ENCODE results near the gene TSSK2.

GRCh38 chr22:19097518-19097917 lies 33.6 kb upstream of the TSSK2 start:
- TF ChIP-seq, protein P1, sequence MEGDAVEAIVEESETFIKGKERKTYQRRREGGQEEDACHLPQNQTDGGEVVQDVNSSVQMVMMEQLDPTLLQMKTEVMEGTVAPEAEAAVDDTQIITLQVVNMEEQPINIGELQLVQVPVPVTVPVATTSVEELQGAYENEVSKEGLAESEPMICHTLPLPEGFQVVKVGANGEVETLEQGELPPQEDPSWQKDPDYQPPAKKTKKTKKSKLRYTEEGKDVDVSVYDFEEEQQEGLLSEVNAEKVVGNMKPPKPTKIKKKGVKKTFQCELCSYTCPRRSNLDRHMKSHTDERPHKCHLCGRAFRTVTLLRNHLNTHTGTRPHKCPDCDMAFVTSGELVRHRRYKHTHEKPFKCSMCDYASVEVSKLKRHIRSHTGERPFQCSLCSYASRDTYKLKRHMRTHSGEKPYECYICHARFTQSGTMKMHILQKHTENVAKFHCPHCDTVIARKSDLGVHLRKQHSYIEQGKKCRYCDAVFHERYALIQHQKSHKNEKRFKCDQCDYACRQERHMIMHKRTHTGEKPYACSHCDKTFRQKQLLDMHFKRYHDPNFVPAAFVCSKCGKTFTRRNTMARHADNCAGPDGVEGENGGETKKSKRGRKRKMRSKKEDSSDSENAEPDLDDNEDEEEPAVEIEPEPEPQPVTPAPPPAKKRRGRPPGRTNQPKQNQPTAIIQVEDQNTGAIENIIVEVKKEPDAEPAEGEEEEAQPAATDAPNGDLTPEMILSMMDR (IDR thresholded peaks at IDR 0.05): no peak
- no peak for TF ChIP-seq POLR2A (IDR thresholded peaks at IDR 0.05)
